Measurements from ENCODE around the gene QRICH2.

DNA sequence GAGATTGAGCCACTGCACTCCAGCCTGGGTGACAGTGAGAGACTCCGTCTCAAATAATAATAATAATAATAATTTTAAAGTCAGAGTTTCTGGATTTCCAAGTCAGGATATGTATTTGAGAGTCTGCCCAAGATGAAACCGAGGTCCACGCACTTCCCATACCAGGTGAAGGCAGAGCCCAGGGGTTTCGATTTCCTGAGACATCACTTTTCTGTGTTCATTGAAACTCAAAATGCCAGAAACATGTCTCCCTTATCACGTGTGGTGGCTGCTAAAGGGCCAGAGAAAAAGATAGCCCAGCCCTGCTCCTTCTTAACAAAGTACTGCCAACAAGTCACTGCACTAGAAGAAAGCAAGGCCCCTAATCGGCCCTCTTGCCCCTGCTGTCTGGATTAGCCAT is 57.9 kb downstream of the QRICH2 start:
- TF ChIP-seq, protein P1, sequence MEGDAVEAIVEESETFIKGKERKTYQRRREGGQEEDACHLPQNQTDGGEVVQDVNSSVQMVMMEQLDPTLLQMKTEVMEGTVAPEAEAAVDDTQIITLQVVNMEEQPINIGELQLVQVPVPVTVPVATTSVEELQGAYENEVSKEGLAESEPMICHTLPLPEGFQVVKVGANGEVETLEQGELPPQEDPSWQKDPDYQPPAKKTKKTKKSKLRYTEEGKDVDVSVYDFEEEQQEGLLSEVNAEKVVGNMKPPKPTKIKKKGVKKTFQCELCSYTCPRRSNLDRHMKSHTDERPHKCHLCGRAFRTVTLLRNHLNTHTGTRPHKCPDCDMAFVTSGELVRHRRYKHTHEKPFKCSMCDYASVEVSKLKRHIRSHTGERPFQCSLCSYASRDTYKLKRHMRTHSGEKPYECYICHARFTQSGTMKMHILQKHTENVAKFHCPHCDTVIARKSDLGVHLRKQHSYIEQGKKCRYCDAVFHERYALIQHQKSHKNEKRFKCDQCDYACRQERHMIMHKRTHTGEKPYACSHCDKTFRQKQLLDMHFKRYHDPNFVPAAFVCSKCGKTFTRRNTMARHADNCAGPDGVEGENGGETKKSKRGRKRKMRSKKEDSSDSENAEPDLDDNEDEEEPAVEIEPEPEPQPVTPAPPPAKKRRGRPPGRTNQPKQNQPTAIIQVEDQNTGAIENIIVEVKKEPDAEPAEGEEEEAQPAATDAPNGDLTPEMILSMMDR (IDR thresholded peaks at IDR 0.05), result no peak
- TF ChIP-seq POLR2A (IDR thresholded peaks at IDR 0.05), result no peak

All from tibial nerve (tissue), 3 donors.